ENCODE results near the gene UBE2I.
"Not testable (repeated sequence)": the region's sequence is repeated elsewhere in the genome, so short reads cannot be mapped to it uniquely, and the experiment has no call there.

The UBE2I gene

DNA sequence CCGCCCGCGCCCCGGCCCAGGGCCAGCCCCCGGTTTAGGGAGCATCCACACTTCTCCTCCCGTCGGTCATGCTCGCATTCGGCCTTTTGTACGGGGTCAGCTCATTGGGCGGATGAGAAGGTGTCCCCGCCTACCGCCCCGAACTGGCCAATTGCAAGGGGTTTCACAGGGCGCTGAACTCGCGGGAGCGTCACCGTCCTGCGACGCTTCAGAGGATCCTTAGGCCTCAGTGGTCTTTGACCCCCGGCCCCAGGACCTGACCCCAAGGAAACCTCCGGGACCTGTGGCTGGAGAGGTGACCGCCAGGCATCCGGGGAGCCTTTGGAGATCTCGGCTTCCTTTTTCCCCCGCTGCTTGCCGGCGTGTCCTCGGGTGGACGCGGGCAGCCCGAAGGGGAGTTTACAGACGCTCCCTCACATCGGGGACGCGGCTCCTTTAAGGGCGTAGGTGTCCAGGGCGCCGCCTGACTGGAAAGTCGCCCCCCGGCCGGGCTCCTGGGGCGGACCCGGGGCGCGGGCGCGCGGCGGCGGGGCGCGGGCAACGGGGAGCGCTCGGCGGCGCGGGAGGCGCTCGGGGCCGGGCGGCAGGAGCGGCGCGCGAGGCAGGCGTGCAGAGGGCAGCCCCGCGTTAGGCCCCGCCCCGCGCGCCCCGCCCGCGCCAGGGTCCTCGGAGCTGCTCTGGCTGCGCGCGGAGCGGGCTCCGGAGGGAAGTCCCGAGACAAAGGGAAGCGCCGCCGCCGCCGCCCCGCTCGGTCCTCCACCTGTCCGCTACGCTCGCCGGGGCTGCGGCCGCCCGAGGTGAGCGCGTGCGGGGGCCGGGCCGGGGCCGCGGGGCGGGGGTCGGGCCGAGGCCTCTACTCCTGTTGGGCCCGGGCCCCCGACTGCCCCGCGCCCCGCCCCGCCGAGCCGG, at the start of gene UBE2I:
TSS of gene UBE2I (plus strand) at position 660 of the 909 bp plus-strand sequence. CDS start 4,395 bp downstream, outside the sequence.
- peak; percentile 97 for DNase-seq

DNA sequence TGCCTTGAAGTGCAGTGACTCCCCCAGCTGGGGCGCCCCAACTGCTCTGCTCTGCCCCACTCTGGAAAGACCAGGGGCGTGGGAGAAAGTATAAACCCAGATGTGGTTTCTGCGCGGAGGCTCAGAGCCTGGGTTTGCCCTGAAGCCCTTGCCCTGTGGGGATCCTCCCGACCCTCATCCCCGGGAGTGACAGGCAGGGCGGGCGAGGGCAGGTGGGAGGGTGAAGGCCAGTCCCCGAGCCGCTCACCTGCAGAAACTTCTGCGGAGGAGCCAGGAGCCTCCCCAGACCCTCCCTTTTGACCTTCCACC, 49.7 kb upstream of the UBE2I start:
- DNase-seq = no peak

DNA sequence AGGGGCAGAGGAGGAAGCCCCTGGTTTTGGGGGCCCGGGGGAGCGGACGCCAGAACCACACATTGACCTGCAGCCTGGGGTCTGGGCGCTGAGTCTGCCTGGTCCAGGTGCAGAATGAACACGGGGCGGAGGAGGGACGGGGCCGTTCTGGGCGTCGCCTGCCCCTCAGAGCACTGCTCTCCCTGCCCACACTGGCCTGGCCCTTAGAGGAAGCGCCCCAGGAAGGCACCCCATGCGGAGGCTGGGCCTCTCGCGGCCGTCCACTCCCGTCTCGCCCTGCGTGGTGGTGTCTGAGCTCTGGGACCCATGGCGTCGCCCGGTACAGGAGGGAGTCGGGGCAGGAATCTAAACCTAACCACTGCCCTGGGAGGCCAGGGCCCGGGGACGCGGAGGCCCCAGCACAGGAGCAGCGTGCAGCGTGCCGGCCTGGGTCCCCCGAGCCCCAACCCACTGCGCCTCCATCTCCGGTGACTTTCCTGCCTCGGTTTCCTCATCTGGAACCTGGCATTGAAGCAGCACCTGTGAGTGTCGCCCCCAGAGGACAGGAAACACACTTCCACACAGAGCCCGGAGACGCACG, 49.2 kb upstream of the UBE2I start:
- DNase-seq = no peak

DNA sequence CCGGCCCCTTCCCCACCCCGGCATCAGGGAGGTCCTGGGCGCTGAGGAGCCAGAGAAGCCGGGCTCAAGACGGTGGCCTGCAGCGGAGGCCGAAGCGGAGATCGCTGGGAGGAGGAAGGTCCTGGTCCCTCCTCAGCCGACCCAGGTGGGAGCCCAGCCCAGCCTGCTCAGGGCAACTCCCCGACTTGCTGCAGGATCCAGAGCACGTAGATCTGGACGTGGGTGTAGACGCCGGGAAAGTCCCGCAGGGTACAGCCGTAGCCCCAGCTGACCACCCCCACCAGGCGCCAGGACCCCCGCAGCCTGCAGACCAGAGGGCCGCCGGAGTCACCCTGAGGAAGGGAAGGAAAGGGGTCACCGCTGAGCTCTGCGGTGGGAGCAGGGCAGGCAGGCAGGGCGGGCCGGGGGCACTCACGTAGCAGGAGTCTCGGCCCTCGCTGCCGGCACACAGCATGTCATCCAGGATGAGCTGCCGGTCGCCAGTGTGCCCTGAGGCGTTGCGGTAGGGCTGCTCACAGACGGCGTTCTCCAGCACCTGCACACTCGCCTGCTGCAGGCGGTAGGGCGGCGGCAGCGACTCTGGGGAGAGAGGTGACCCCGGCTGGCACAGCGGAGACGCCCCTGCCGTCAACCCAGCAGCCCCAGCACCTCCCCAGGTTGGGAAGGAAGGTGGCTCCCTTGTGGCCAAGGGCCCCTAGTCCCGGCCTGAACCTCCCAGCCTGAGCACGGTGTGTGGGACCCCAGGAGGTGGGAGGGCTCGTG, 48.1 kb upstream of the UBE2I start:
- no peak for DNase-seq

DNA sequence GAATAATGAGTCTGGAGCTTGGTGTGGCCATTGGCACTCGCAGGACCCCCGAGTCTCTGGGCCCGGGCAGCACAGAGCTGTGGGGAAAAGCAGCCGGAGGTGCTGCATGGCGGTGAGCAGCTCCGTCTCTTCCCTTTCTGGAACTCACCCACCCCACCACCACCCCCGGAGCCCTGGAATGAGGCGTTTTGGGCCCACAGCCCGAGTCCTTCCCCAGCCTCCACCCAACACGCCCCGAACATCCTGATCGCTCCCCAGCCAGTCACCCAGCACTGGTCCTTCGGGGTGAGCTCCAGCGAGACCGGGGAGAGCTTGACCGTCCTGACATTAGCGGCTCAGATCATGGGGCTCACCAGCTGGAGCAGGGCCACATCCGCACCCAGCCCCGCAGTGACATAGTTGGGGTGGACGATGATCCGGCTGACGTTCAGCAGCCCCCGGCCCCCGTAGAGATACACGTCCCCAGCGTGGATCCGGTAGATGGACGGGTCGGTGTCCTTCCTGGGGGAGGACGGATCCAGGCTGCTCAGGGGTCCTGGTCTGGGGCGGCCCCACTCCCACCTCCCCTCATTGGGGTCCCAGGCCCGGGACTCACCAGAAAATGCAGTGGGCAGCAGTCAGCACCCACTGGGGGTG, 47.1 kb upstream of the UBE2I start:
- DNase-seq = no peak

DNA sequence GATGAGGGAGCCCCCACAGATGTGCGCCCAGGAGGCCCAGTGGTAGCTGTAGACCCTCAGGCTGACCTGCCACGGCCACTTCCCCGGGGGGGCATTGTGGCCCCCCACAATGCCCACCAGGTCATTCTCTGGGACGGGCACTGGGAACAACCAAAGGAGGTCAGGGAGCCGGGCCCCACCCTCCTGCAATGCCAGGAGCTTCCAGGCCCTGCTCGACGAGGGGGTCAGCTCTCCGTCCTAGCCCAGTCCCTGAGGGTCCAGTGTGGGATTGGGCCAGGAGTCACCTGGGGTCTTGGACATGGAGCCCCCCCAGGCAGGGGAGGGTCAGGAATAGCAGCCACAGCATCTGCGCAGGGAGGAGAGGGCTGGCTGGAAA, 46.6 kb upstream of the UBE2I start:
- no peak for DNase-seq

DNA sequence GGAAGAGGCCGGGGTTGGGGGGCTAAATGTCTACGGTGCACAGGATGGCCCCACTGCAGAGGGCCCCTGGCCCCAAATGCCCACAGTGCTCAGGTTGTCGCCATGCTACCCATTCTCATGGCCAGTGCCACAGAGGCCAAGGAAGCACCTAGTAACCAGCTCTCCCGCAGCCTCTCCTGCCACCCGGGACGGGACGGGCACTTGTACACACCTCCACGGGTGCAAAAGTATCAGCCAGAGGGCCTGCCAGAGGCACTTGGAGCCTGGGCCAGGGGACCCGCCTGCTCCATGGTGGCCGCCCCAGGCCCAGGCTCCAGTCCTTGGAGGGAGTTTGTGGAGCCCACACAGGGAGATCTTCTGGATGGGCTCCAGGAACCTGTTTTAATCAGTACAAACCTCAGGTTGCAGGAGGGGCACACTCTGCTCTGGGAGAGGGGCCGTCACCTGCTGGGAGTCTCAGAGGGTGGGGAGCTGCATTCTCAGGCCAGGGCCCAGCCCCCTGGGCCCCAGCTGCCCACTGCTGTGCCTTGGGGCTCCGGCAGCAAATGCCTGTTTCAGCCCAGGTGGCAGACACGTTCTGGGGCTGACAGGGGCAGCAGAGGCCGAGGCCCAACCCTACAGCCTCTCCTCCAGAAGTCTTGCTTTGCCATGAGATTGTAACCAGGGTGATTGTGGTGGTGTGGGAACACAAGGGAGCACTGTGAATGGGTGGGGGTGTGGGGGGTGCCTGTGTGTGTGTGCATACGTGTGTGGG, 45.7 kb upstream of the UBE2I start:
- no peak for DNase-seq

DNA sequence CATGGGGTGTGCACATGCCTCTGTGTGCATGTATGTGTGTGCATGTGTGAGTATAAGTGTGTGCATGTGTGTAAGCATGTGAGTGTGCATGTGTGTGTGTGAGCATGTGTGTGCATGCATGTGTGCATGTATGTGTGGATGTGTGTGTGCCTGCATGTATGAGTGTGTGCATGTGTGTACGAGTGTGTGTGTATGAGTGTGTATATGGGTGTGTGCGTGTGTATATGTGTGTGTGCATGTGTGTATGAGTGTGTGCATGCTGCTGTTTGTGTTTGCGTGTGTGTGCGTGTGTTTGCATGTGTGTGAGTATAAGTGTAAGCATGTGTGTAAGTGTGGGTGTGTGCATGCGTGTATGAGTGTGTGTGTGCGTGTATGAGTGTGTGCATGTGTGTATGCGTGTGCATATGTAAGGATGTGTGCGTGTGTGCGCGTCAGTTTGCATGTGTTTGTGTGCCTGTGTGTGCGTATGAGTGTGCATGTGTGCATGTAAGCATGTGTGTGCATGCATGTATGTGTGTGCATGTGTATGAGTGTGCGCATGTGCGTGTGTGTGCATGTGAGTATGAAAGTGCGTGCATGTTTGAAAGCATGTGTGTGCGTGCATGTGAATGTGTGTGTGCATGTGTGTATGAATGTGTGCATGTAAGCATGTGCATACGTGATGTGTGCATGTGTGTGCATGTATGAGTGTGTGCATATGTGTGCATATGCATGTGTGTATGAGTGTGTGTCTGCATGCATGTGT, 44.9 kb upstream of the UBE2I start:
- DNase-seq = no peak

DNA sequence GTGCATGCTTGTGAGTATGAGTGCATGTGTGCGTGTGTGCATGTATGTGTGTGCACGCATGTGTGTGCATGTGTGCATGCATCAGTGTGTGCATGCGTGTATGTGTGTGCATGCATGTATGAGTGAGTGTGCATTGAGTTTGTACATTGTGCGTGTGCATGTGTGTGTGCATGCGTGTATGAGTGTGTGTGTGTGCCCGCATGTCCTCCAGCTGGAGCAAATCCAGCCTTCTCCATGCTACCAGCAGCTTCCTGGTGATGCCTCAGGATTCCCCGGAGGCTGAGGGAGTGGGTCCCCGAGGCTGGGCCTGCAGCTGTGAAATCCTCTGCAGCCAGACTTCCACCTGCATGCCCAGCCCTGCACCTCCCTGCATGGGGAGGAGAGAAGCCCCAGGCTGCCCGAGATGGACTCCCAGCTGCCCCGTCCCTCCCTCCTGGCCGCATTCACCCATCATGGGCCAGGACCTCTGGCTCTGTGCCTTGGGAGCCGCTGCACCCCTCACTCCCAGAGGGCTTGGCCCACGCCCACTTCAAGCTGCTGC, 44.3 kb upstream of the UBE2I start:
- no peak for DNase-seq

DNA sequence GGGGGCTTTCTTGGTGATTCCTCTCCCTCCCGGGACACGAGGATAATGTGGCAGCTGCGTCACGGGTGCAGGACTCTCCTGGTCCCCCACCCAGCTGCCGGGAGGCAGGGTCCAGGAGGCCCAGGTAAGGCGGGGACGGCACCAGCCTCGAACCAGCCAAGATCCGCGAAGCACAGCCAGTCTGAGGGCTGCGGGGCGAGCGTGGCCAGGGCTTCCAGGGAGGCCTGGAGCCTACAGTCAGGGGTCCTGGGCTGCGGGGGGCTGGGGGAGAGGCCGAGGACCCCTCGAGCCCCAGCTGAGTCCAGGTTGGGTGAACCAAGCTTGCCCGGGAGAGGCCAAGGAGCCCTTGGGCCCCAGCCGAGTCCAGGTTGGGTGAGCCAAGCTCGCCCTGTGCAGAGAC, 43.6 kb upstream of the UBE2I start:
- DNase-seq = no peak

DNA sequence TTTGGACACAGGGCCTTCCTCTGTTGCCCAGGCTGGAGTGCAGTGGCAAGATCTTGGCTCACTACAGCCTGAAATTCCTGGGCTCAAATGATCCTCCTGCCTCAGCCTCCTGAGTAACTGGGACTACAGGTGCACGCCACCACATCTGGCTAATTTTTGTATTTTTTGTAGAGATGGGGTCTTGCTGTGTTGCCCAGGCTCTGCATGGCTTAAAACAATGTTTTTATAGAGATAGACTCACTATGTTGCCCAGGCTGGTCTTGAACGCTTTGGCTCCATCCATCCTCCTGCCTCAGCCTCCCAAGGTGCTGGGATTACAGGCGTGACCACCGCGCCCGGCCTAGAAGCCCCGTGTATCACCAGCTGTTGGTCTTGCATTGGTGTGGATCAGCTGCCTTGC, 40.0 kb upstream of the UBE2I start:
- DNase-seq = not testable (repeated sequence)

DNA sequence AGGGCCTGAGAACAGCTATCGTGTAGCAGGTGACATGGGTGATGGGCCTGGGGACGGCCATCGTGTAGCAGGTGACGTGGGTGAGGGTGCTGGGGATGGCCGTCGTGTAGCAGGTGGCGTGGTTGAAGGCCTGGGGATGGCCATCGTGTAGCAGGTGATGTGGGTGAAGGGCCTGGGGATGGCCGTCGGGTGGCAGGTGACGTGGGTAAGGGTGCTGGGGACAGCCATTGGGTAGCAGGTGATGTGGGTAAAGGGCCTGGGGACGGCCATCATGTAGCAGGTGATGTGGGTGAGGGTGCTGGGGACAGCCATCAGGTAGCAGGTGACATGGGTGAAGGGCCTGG, 38.1 kb upstream of the UBE2I start:
- no peak for DNase-seq

DNA sequence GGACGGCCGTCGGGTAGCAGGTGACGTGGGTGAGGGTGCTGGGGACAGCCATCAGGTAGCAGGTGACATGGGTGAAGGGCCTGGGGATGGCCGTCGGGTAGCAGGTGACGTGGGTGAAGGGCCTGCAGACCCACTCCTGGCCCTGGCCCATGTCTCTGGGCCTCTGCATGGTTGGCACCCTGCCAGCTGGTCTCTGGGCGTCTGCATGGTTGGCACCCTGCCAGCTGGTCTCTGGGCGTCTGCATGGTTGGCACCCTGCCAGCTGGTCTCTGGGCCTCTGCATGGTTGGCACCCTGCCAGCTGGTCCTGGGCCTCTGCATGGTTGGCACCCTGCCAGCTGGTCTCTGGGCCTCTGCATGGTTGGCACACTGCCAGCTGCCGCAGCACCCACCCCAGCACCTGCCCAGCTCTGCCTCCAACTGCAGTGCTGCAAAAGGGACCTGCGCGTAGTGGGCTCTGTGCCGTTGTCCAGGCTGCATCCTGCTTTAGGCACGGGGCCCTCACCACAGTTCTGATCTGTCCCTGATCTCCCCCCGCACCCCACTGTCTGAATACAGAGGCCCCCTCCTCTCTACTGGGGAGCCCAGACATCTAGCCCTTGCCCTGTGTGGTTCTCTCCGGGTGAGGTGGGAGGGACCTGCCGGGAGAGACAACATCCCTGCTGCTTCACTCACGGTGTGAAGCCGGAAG, 37.6 kb upstream of the UBE2I start:
- not testable (repeated sequence) for DNase-seq

DNA sequence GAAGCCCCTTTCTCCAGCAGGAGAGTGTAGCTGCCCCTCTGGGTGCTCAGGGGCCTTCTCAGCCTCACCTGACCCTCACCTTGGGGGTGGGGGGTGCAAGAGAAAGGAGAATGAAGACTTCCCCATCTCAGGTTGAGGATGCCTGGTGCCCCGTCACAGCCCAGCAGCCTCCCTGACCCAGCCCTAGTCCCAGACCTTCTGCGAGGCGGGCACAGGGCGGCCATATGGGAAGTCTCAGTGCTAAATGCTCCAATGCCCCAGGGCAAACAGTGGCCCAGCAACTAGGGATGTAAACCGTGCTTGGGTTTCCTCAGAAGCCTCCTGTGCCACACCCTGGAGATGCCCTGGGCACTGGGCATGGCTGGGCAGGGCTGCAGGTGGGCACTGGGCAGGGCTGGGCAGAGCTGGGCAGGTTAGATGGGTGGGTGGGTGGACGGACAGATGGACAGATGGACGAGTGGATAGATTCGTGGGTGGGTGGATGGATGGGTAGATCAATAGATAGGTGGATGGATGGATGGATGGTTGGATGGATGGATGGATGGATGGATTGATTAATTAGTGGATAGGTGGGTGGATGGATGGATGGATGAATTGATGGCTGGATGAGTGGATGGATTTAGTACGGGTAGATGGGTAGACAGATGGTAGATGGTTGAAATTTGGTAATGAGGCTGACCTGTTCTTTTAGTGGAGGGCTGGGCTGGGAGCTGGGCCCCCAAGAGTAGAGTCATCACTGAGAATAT, 36.8 kb upstream of the UBE2I start:
- no peak for DNase-seq

DNA sequence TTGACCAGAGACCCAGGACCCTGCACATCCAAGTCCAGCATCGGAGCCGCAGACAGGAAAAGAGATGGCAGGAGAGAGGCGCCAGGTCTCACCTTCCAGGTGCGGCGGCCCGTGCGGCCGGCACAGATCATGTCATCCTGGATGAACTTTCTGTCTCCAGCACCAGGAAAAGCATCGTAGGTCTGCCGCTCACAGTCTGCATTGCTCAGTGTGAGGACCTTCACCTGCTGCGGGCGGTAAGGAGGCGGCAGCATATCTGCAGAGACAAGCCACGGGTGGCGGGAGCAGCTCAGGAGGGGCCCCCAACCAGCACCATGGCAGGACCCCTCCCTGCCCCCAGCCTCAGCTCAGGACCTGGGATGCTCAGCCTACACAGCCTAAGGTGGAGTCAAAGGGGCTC, 35.6 kb upstream of the UBE2I start:
- no peak for DNase-seq

DNA sequence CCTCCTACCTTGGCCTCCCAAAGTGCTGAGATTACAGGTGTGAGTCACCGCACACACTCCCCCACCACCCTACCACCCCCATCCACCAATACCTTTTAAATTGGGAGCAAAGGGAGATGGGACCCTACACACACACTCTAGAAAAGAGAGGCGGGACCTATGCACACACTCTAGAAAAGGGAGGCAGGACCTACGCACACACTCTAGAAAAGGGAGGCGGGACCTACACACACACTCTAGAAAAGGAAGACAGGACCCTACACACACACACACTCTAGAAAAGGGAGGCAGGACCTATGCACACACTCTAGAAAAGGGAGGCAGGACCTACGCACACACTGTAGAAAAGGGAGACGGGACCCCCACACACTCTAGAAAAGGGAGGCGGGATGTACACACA, 34.7 kb upstream of the UBE2I start:
- DNase-seq = no peak

DNA sequence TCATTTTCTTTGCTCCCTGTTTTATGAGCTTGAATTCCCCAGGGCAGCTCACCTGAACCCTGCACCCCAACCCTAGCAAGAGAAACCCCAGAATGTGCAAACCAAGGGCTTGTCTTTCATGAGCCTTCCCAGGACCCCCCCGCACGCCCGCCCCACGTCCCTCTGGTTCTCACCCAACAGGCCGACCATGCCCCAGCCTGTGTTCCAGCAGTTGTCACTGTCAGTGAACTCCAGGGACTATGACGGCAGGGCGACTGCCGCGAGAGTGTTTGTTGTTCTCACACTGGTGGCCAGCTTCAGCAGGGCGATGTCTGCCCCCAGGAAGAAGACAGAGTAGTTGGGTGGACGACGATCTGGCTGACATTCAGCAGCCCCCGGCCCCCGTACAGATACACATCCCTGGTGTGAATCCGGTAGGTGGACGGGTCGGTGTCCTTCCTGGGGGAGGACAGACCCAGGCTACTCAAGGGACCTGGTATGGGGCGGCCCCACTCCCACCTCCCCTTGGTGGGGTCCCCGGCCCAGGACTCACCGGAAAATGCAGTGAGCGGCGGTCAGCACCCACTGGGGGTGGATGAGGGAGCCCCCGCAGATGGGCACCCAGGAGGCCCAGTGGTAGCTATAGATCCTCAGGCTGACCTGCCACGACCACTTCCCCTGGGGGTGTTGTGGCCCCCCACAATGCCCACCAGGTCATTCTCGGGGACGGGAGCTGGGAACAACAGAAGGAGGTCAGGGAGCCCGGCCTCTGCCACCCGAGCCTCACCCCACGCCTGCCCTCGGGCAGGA, 33.5 kb upstream of the UBE2I start:
- no peak for DNase-seq

DNA sequence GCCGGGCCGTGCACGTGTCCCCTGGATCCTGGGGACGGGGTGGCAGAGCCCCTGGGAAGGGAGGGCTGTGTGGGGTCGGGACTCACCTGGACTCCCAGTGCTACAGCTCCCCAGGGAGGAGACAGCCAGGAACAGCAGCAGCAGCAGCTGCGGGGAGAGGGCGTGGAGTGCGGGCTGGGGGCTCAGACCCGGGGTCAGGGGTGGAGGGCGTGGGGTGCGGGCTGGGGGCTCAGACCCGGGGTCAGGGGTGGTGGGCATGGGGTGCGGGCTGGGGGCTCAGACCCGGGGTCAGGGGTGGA, 32.9 kb upstream of the UBE2I start:
- no peak for DNase-seq

DNA sequence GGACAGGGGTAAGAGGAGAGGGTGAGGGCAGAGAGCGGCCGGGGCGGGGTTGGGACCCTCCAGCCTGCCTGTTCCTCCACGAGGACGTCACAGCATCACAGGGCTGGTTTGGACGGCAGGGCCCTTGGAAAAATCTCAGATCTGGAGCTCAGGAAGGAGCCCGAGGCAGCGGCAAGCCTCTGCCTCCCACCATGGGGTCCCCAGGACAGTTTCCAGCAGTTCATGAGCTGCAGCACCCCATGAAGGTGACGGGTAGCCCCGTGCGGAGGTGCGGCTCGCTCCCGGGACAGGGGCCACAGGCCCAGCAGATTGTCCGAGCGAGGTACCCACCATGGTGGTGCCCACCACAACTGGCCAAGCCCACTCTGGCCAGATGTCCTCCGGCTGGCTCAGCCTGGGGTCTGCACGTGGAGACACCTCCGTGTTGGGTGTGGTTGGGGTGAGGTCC, 32.3 kb upstream of the UBE2I start:
- DNase-seq = no peak
